ENCODE results near the gene APLP2. TPM values are rescaled to one million over a fixed set of nuclear protein-coding genes. Genes with fewer than 3 reads are reported as not detected.
"Not testable (repeated sequence)": the region's sequence is repeated elsewhere in the genome, so short reads cannot be mapped to it uniquely, and the experiment has no call there.

APLP2 gene
- total RNA-seq, 4 donors from 2014 or later: 226 to 376 (median 262) TPM

- DNase-seq: no peak
- H3K4me1 ChIP-seq: peaks cover 0 to 16% of the 10 kb centered on the region in 2 donors
- no peaks in the 10 kb centered on the region for H3K9me3 ChIP-seq
- no peak overlapping the region for H3K27ac ChIP-seq
- no peak overlapping the region for H3K4me3 ChIP-seq
- no peaks in the 10 kb centered on the region for H3K27me3 ChIP-seq
- H3K36me3 ChIP-seq: no peaks in the 10 kb centered on the region
- no peak for TF ChIP-seq POLR2A (IDR thresholded peaks at IDR 0.05)
- no peak for TF ChIP-seq CTCF (IDR thresholded peaks at IDR 0.05)
- intact Hi-C loops (cut with DNase I; ENCODE audit: low total_unique reads): no loop called here
Measured at GRCh38 chr11:130106381-130106780, 36.7 kb downstream of the APLP2 start.

- intact Hi-C loops (cut with DNase I; ENCODE audit: low total_unique reads); H3K27ac ChIP-seq; H3K36me3 ChIP-seq; H3K4me3 ChIP-seq; H3K27me3 ChIP-seq; H3K9me3 ChIP-seq; H3K4me1 ChIP-seq; DNase-seq: not testable (repeated sequence)
Measured at GRCh38 chr11:130108671-130109070, 39.0 kb downstream of the APLP2 start.

GRCh38 chr11:130109386-130109785 is 39.7 kb downstream of the APLP2 start:
- H3K4me3 ChIP-seq: no peak overlapping the region
- H3K9me3 ChIP-seq: no peaks in the 10 kb centered on the region
- no peaks in the 10 kb centered on the region for H3K4me1 ChIP-seq
- no peak for TF ChIP-seq POLR2A (IDR thresholded peaks at IDR 0.05)
- TF ChIP-seq CTCF (IDR thresholded peaks at IDR 0.05): no peak
- no peak overlapping the region for H3K27ac ChIP-seq
- DNase-seq: no peak
- intact Hi-C loops (cut with DNase I; ENCODE audit: low total_unique reads): no loop called here
- no peaks in the 10 kb centered on the region for H3K36me3 ChIP-seq
- no peaks in the 10 kb centered on the region for H3K27me3 ChIP-seq

GRCh38 chr11:130110339-130111108 is 40.8 kb downstream of the APLP2 start:
- intact Hi-C loops (cut with DNase I; ENCODE audit: low total_unique reads): no loop called here
- H3K4me3 ChIP-seq: no peak overlapping the region
- H3K27ac ChIP-seq: no peak overlapping the region
- no peaks in the 10 kb centered on the region for H3K9me3 ChIP-seq
- H3K36me3 ChIP-seq: no peaks in the 10 kb centered on the region
- H3K27me3 ChIP-seq: no peaks in the 10 kb centered on the region
- DNase-seq: no peak
- no peaks in the 10 kb centered on the region for H3K4me1 ChIP-seq
- TF ChIP-seq CTCF (IDR thresholded peaks at IDR 0.05): no peak
- no peak for TF ChIP-seq POLR2A (IDR thresholded peaks at IDR 0.05)

- H3K27me3 ChIP-seq: no peaks in the 10 kb centered on the region
- no peak overlapping the region for H3K4me3 ChIP-seq
- no peaks in the 10 kb centered on the region for H3K4me1 ChIP-seq
- TF ChIP-seq CTCF (IDR thresholded peaks at IDR 0.05): no peak
- no peak for TF ChIP-seq POLR2A (IDR thresholded peaks at IDR 0.05)
- no peak for DNase-seq
- no peaks in the 10 kb centered on the region for H3K9me3 ChIP-seq
- intact Hi-C loops (cut with DNase I; ENCODE audit: low total_unique reads): no loop called here
- no peak overlapping the region for H3K27ac ChIP-seq
- H3K36me3 ChIP-seq: no peaks in the 10 kb centered on the region
Measured at GRCh38 chr11:130112071-130112830, 42.6 kb downstream of the APLP2 start.
